ENCODE data around the gene KRTAP5-4.

DNA sequence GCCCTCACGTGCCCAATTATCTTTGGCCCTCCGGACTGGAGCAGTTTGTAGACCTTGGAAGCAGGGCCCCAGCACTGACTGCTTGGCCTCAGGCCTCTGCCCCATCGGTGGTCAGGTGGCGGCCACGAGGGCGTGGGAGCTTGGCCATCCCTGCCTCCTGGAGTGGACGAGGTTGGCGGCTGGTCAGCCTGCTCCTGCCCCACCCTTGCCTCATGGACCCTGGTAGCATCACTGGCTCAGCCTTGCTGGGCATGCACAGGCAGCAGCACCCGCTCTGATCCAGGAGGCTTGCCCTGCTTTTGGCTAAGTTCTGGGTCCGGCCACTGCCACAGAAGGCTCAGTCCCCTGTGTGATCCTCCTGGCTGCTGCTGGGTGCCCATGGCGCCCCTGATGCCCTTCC, 17.8 kb downstream of the KRTAP5-4 start:
- TF ChIP-seq, protein P1, sequence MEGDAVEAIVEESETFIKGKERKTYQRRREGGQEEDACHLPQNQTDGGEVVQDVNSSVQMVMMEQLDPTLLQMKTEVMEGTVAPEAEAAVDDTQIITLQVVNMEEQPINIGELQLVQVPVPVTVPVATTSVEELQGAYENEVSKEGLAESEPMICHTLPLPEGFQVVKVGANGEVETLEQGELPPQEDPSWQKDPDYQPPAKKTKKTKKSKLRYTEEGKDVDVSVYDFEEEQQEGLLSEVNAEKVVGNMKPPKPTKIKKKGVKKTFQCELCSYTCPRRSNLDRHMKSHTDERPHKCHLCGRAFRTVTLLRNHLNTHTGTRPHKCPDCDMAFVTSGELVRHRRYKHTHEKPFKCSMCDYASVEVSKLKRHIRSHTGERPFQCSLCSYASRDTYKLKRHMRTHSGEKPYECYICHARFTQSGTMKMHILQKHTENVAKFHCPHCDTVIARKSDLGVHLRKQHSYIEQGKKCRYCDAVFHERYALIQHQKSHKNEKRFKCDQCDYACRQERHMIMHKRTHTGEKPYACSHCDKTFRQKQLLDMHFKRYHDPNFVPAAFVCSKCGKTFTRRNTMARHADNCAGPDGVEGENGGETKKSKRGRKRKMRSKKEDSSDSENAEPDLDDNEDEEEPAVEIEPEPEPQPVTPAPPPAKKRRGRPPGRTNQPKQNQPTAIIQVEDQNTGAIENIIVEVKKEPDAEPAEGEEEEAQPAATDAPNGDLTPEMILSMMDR (IDR thresholded peaks at IDR 0.05; ENCODE audit: insufficient read depth, low read depth, low read length): no peak
- no peak for TF ChIP-seq EZH2 (IDR thresholded peaks at IDR 0.05; ENCODE audit: insufficient read depth, low read length)

All from astrocyte (in vitro differentiated cells and primary cell).